HCT116 (cell line): ENCODE results near the gene AIFM2. TPM values are rescaled to one million over a fixed set of nuclear protein-coding genes. Genes with fewer than 3 reads are reported as not detected.

Experiments
- ATAC-seq: fragments of 200-7000 bp; cut with Tn5 transposase; 2 replicates; pipeline ENCODE4 v1.9.1; 2020; ENCODE audit warnings: mild to moderate bottlenecking, moderate library complexity
- BruUV-seq: library from RNA; stranded (reverse); fragments of 400-500 nt; replicated peaks from 2 replicates; lab custom pipeline; 2021; lab: Mats Ljungman, UMichigan
- CTCF ChIA-PET: fragments of 300-600 bp; sonication (Branson Sonifier 250); formaldehyde crosslinking; loops from one replicate; lab custom pipeline; 2021; ENCODE audit warnings: antibody characterized with exemption; lab: Charles Lee
- POLR2A ChIA-PET: fragments of 300-600, 350-600 bp; sonication (Branson Sonifier 250); formaldehyde crosslinking; loops from one replicate; lab custom pipeline; 2021; ENCODE audit warnings: antibody characterized with exemption; lab: Charles Lee
- RAD21 ChIA-PET, 2 experiments: fragments of 300-600 bp; sonication (Branson Sonifier 250); formaldehyde crosslinking; loops; one replicate each; lab custom pipeline; 2023; ENCODE audit warnings: low total read pairs in 2 of 2; ENCODE audit not compliant: uncharacterized antibody in 2 of 2, unreplicated experiment in 2 of 2, low non-redundant PET in 1 of 2; lab: Charles Lee
- DNase-seq: peaks from one replicate; pipeline ENCODE4 v3.0.0-alpha.2; 2010; ENCODE audit warnings: low read depth, low spot score
- H2AFZ ChIP-seq: fragments of 200-600 bp; shearing (Covaris generic), sonication (generic); 2 replicates; pipeline ENCODE4 v1.6.1; 2017; ENCODE audit warnings: low read depth, mixed run types, mixed read lengths, antibody characterized with exemption, low read length; ENCODE audit not compliant: poor library complexity, severe bottlenecking
- H3K27ac ChIP-seq: 2 replicates; pipeline ENCODE4 v1.5.1; 2012; ENCODE audit warnings: low read depth, low read length
- H3K27me3 ChIP-seq: fragments of 200-600 bp; sonication (generic); 2 replicates; pipeline ENCODE4 v1.6.1; 2016; ENCODE audit warnings: mixed run types, low read length, mixed read lengths; ENCODE audit not compliant: insufficient read depth
- H3K36me3 ChIP-seq, 2 experiments: fragments of 200-500 bp in 1 of 2; fragments of 200-600 bp in 1 of 2; sonication (Bioruptor generic) in 1 of 2; sonication (generic) in 1 of 2; 2 replicates each; pipeline versions ENCODE4 v1.5.1 to v1.6.1; 2014 to 2016; ENCODE audit warnings: low read length in 2 of 2, inconsistent platforms in 1 of 2, mixed read lengths in 1 of 2, mixed run types in 1 of 2; ENCODE audit not compliant: insufficient read depth in 2 of 2, control insufficient read depth in 1 of 2
- H3K4me1 ChIP-seq, 2 experiments: fragments of 200-600 bp in 1 of 2; sonication (generic) in 1 of 2; 2 replicates each; pipeline versions ENCODE4 v1.5.1 to v1.6.1; 2012 to 2017; ENCODE audit warnings: low read length in 2 of 2, inconsistent platforms in 1 of 2, mild to moderate bottlenecking in 1 of 2, mixed read lengths in 1 of 2, mixed run types in 1 of 2, moderate library complexity in 1 of 2; ENCODE audit not compliant: insufficient read depth in 2 of 2, control insufficient read depth in 1 of 2
- H3K4me2 ChIP-seq: fragments of 200-600 bp; sonication (generic); 2 replicates; pipeline ENCODE4 v1.6.1; 2017; ENCODE audit warnings: mixed run types, low read length, mixed read lengths
- H3K4me3 ChIP-seq, 2 experiments: fragments of 200-600 bp in 1 of 2; sonication (generic) in 1 of 2; replicated peaks in 1 of 2; 2 replicates each; pipeline ENCODE4 v1.5.1; 2011 to 2016; ENCODE audit warnings: low read length in 2 of 2, control low read depth in 1 of 2, low read depth in 1 of 2, mild to moderate bottlenecking in 1 of 2, mixed read lengths in 1 of 2, mixed run types in 1 of 2
- H3K79me2 ChIP-seq: fragments of 200-600 bp; sonication (generic); 2 replicates; pipeline ENCODE4 v1.6.1; 2017; ENCODE audit warnings: mild to moderate bottlenecking, mixed run types, low read length, moderate library complexity, mixed read lengths; ENCODE audit not compliant: insufficient read depth
- H3K9ac ChIP-seq: fragments of 200-600 bp; sonication (generic); 2 replicates; pipeline ENCODE4 v1.6.1; 2016; ENCODE audit warnings: low read length, mixed read lengths
- H3K9me2 ChIP-seq: fragments of 200-600 bp; sonication (generic), shearing (Covaris generic); 2 replicates; pipeline ENCODE4 v1.6.1; 2017; ENCODE audit warnings: mixed run types, mild to moderate bottlenecking, moderate library complexity; ENCODE audit not compliant: insufficient read depth
- H3K9me3 ChIP-seq, 2 experiments: fragments of 200-500 bp in 1 of 2; fragments of 200-600 bp in 1 of 2; sonication (Bioruptor generic) in 1 of 2; sonication (generic) in 1 of 2; 2 replicates each; pipeline ENCODE4 v1.6.1; 2014 to 2017; ENCODE audit warnings: low read length in 2 of 2, mixed read lengths in 2 of 2, inconsistent platforms in 1 of 2, low read depth in 1 of 2, mild to moderate bottlenecking in 1 of 2, mixed run types in 1 of 2, moderate library complexity in 1 of 2; ENCODE audit not compliant: control insufficient read depth in 1 of 2, insufficient read depth in 1 of 2
- H4K20me1 ChIP-seq: fragments of 200-600 bp; sonication (generic), shearing (Covaris generic); 2 replicates; pipeline ENCODE4 v1.6.1; 2017; ENCODE audit warnings: mixed run types, mild to moderate bottlenecking, moderate library complexity; ENCODE audit not compliant: insufficient read depth
- CBX3 ChIP-seq: IDR thresholded peaks from 2 replicates; pipeline ENCODE4 v1.6.1; 2012; ENCODE audit warnings: low read depth
- CEBPB ChIP-seq: IDR thresholded peaks from 2 replicates; pipeline ENCODE4 v1.6.1; 2012; ENCODE audit warnings: low read depth
- EGR1 ChIP-seq: IDR thresholded peaks from 2 replicates; pipeline ENCODE4 v1.6.1; 2012; ENCODE audit warnings: low read depth
- EZH2 ChIP-seq: fragments of 200-600 bp; sonication (generic); IDR thresholded peaks from 2 replicates; pipeline ENCODE4 v1.6.1; 2017; ENCODE audit warnings: antibody characterized with exemption, mixed run types
- FOSL1 ChIP-seq: IDR thresholded peaks from 2 replicates; pipeline ENCODE4 v1.6.1; 2012; ENCODE audit warnings: low read depth
- JUND ChIP-seq: IDR thresholded peaks from 2 replicates; pipeline ENCODE4 v1.6.1; 2012
- RAD21 ChIP-seq: IDR thresholded peaks from 2 replicates; pipeline ENCODE4 v1.6.1; 2012; ENCODE audit warnings: low read depth, mild to moderate bottlenecking
- SIN3A ChIP-seq: IDR thresholded peaks from 2 replicates; pipeline ENCODE4 v1.6.1; 2012; ENCODE audit warnings: low read depth
- TCF7L2 ChIP-seq: IDR thresholded peaks from 2 replicates; pipeline ENCODE4 v1.7.0; 2011; ENCODE audit warnings: borderline replicate concordance, inconsistent platforms; ENCODE audit not compliant: insufficient read depth, insufficient read length; ENCODE audit errors: extremely low read depth
- YY1 ChIP-seq: IDR thresholded peaks from 2 replicates; pipeline ENCODE4 v1.6.1; 2011; ENCODE audit warnings: low read length, low read depth, moderate library complexity, mild to moderate bottlenecking; ENCODE audit not compliant: insufficient replicate concordance; ENCODE audit errors: extremely low read depth
- ZFX ChIP-seq: fragments of 450-650 bp; IDR thresholded peaks from 2 replicates; pipeline ENCODE4 v1.6.1; 2017
- ZNF274 ChIP-seq: fragments of 200-500 bp; sonication (Bioruptor generic); IDR thresholded peaks from 2 replicates; pipeline ENCODE4 v1.6.1; 2014; ENCODE audit warnings: mild to moderate bottlenecking, low read depth, low read length, inconsistent platforms
- intact Hi-C: fragments of 100-400 bp; cut with micrococcal nuclease; formaldehyde crosslinking; loops from 2 replicates; pipeline ENCODE4 v1.10.0; 2022
- total RNA-seq: library from RNA; stranded (reverse); gene quantifications from one replicate; pipeline ENCODE4 v1.2.1, GENCODE V29; 2021; ENCODE audit not compliant: unreplicated experiment
- TF ChIP-seq, protein P1 (sequence below): IDR thresholded peaks from 2 replicates; pipeline ENCODE4 v1.6.1; 2012
- TF ChIP-seq, protein P2 (sequence below): IDR thresholded peaks from 2 replicates; pipeline ENCODE4 v1.6.1; 2011; ENCODE audit warnings: mild to moderate bottlenecking, low read length, moderate library complexity; ENCODE audit not compliant: insufficient replicate concordance; ENCODE audit errors: extremely low read depth
- TF ChIP-seq, protein P3 (sequence below): IDR thresholded peaks from 2 replicates; pipeline ENCODE4 v1.6.1; 2012

Gene AIFM2
- total RNA-seq, 1 experiment from 2014 or later, result 20.0 TPM

DNA sequence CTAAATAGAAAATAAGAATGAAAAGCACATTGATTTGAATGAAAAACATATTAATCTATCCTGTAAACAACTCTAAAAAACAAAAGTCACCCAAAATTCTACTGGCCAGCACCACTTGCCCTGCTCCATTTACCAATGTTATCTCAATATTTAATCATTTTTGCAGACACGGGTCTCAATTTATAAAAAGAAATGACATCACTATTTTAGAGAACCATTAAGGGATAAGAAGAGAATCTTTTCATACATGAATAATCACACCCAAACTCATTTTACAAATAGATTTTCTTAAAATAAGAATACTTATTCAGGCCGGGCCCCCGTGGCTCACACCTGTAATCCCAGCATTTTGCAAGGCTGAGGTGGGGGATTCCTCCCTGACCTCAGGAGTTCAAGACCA, 33.8 kb upstream of the AIFM2 start:
- TF ChIP-seq YY1 (no peak), RAD21 (no peak), JUND (no peak), ZNF274 (no peak)
- TF ChIP-seq, protein P1, sequence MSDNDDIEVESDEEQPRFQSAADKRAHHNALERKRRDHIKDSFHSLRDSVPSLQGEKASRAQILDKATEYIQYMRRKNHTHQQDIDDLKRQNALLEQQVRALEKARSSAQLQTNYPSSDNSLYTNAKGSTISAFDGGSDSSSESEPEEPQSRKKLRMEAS, result no peak
- intact Hi-C loops, result no loop called here
- H3K36me3 ChIP-seq, result peaks cover 16 to 19% of the 10 kb centered on the region in 2 experiments; a peak in 3 of 4 replicates
- H4K20me1 ChIP-seq, result peaks cover 23% of the 10 kb centered on the region; the same call in 1 of the 2 replicates
- peaks cover 92% of the 10 kb centered on the region for H3K79me2 ChIP-seq
- H3K4me3 ChIP-seq, result no peak overlapping the region
- ChIA-PET CTCF (interaction anchor here (1.6 kb wide), 1 partner anchor 20 kb away, joined by 7 read pairs; the partner anchor contains the start of gene TYSND1), RAD21 (no interaction called here), POLR2A (interaction anchor here (1.5 kb wide), 1 partner anchor 20 kb away, joined by 4 read pairs; the partner anchor contains the start of gene TYSND1)
- no peak overlapping the region for H3K9ac ChIP-seq
- no peaks in the 10 kb centered on the region for H3K27me3 ChIP-seq
- BruUV-seq, result no TSS peak
- DNase-seq (no peak), ATAC-seq (no peak)
- peaks cover 5 to 15% of the 10 kb centered on the region in 2 experiments; a peak in 3 of 4 replicates for H3K4me1 ChIP-seq
- H3K27ac ChIP-seq, result no peak overlapping the region
- no peak overlapping the region for H3K4me2 ChIP-seq
- H3K9me2 ChIP-seq, result no peaks in the 10 kb centered on the region
- H3K9me3 ChIP-seq, result no peaks in the 10 kb centered on the region
- no peak overlapping the region for H2AFZ ChIP-seq

GRCh38 chr10:70164163-70164562, 31.5 kb upstream of the AIFM2 start:
- Histone ChIP-seq H3K9me2 (no peaks in the 10 kb centered on the region), H3K9ac (no peak overlapping the region), H3K4me1 (peaks cover 9 to 12% of the 10 kb centered on the region in 2 experiments), H3K79me2 (peaks cover 98% of the 10 kb centered on the region), H3K36me3 (peaks cover 30 to 35% of the 10 kb centered on the region in 2 experiments), H3K4me3 (no peak overlapping the region), H3K27me3 (no peaks in the 10 kb centered on the region), H3K9me3 (no peaks in the 10 kb centered on the region), H3K4me2 (no peak overlapping the region), H2AFZ (no peak overlapping the region), H4K20me1 (peaks cover 24% of the 10 kb centered on the region; the same call in 1 of the 2 replicates), H3K27ac (no peak overlapping the region)
- DNase-seq, result no peak
- POLR2A ChIA-PET, result no interaction called here
- RAD21 ChIA-PET, result no interaction called here
- CTCF ChIA-PET, result no interaction called here
- intact Hi-C loops, result no loop called here
- no TSS peak for BruUV-seq
- ATAC-seq, result no peak
- TF ChIP-seq ZNF274 (no peak), YY1 (no peak), TCF7L2 (no peak), EGR1 (no peak), FOSL1 (no peak), CBX3 (no peak), CEBPB (no peak), ZFX (no peak), EZH2 (no peak), SIN3A (no peak)
- TF ChIP-seq, protein P2, sequence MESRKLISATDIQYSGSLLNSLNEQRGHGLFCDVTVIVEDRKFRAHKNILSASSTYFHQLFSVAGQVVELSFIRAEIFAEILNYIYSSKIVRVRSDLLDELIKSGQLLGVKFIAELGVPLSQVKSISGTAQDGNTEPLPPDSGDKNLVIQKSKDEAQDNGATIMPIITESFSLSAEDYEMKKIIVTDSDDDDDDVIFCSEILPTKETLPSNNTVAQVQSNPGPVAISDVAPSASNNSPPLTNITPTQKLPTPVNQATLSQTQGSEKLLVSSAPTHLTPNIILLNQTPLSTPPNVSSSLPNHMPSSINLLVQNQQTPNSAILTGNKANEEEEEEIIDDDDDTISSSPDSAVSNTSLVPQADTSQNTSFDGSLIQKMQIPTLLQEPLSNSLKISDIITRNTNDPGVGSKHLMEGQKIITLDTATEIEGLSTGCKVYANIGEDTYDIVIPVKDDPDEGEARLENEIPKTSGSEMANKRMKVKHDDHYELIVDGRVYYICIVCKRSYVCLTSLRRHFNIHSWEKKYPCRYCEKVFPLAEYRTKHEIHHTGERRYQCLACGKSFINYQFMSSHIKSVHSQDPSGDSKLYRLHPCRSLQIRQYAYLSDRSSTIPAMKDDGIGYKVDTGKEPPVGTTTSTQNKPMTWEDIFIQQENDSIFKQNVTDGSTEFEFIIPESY, result no peak
- TF ChIP-seq, protein P1, result no peak
- TF ChIP-seq, protein P3, sequence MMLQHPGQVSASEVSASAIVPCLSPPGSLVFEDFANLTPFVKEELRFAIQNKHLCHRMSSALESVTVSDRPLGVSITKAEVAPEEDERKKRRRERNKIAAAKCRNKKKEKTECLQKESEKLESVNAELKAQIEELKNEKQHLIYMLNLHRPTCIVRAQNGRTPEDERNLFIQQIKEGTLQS, result no peak
